GM18951 (cell line): ENCODE data around the gene RNF213.
"Not testable (repeated sequence)": the region's sequence is repeated elsewhere in the genome, so short reads cannot be mapped to it uniquely, and the experiment has no call there.

Source experiments
- POLR2A ChIP-seq: IDR thresholded peaks from 4 replicates; pipeline ENCODE4 v1.6.1; 2011; ENCODE audit warnings: mild to moderate bottlenecking; ENCODE audit not compliant: insufficient read length, insufficient read depth; ENCODE audit errors: extremely low read depth
- in situ Hi-C: fragments of 300-500 bp; cut with MboI; formaldehyde crosslinking; loops from one replicate; pipeline ENCODE4 v1.12.0; 2022; ENCODE audit warnings: low sequenced_read_pairs, mixed read lengths, inconsistent platforms; ENCODE audit not compliant: unreplicated experiment

RNF213 gene

GRCh38 chr17:80252871-80253270 is 7.8 kb upstream of the RNF213 start:
- TF ChIP-seq POLR2A, result no peak
- in situ Hi-C loops, result no loop called here

GRCh38 chr17:80253631-80254395 is 6.8 kb upstream of the RNF213 start:
- no peak for TF ChIP-seq POLR2A
- in situ Hi-C loops, result no loop called here

GRCh38 chr17:80254396-80255251 is 6.0 kb upstream of the RNF213 start:
- TF ChIP-seq POLR2A, result no peak
- in situ Hi-C loops, result no loop called here

- TF ChIP-seq POLR2A, result no peak
- in situ Hi-C loops, result no loop called here
Observed at GRCh38 chr17:80256034-80256350, 4.7 kb upstream of the RNF213 start.

- in situ Hi-C loops, result no loop called here
Observed at GRCh38 chr17:80257716-80258213, 2.9 kb upstream of the RNF213 start.

GRCh38 chr17:80258296-80258695 is 2.4 kb upstream of the RNF213 start:
- in situ Hi-C loops, result not testable (repeated sequence)

More at GRCh38 chr17:80257716-80258213, 2.9 kb upstream of the RNF213 start:
- no peak for TF ChIP-seq POLR2A

- in situ Hi-C loops, result no loop called here
- TF ChIP-seq POLR2A, result no peak
Observed at GRCh38 chr17:80259457-80260068, 1.1 kb upstream of the RNF213 start.

- in situ Hi-C loops, result no loop called here
- TF ChIP-seq POLR2A, result peak; percentile 62
Observed at GRCh38 chr17:80260069-80260535, 550 bp upstream of the RNF213 start.

- no peak for TF ChIP-seq POLR2A
- in situ Hi-C loops, result no loop called here
Observed at GRCh38 chr17:80261159-80261894, 675 bp downstream of the RNF213 start.

- in situ Hi-C loops, result no loop called here
- TF ChIP-seq POLR2A, result no peak
Observed at GRCh38 chr17:80261895-80262279, 1.2 kb downstream of the RNF213 start.

GRCh38 chr17:80262291-80262690 is 1.6 kb downstream of the RNF213 start:
- in situ Hi-C loops, result no loop called here

GRCh38 chr17:80262775-80263244 is 2.2 kb downstream of the RNF213 start:
- no peak for TF ChIP-seq POLR2A
- in situ Hi-C loops, result no loop called here

More at GRCh38 chr17:80262291-80262690, 1.6 kb downstream of the RNF213 start:
- no peak for TF ChIP-seq POLR2A
